SK-N-SH (cell line): ENCODE results near the gene IFIT1. TPM values are rescaled to one million over a fixed set of nuclear protein-coding genes. Genes with fewer than 3 reads are reported as not detected.
"Not testable (repeated sequence)": the region's sequence is repeated elsewhere in the genome, so short reads cannot be mapped to it uniquely, and the experiment has no call there.

Source experiments
- CTCF ChIA-PET: fragments of 300-600, 350-600 bp; formaldehyde crosslinking; extraction: SDS; loops from one replicate; lab custom pipeline; 2021; lab: Yijun Ruan, JAX
- POLR2A ChIA-PET: fragments of 350-600 bp; sonication (Branson Sonifier 250); formaldehyde crosslinking; extraction: SDS; loops from one replicate; lab custom pipeline; 2020; ENCODE audit warnings: antibody characterized with exemption, inconsistent platforms; lab: Yijun Ruan, JAX
- DNase-seq: peaks from one replicate; pipeline ENCODE4 v3.0.0; 2012
- H2AFZ ChIP-seq: fragments of 200-600 bp; sonication (generic); 2 replicates; pipeline ENCODE4 v1.8.1; 2016; ENCODE audit warnings: antibody characterized with exemption, mild to moderate bottlenecking, low read depth
- H3F3A ChIP-seq: fragments of 200-600 bp; sonication (generic); replicated peaks from 2 replicates; pipeline ENCODE3; 2016; ENCODE audit warnings: antibody characterized with exemption, mild to moderate bottlenecking; ENCODE audit not compliant: insufficient read depth
- H3K27ac ChIP-seq, 2 experiments: fragments of 200-500 bp in 1 of 2; fragments of 200-600 bp in 1 of 2; sonication (Bioruptor generic) in 1 of 2; sonication (generic), shearing (Covaris generic) in 1 of 2; 2 replicates each; pipeline versions ENCODE4 v1.5.1 to v1.6.1; 2014 to 2016; ENCODE audit warnings: low read depth in 2 of 2, inconsistent platforms in 1 of 2, low read length in 1 of 2, mild to moderate bottlenecking in 1 of 2, mixed read lengths in 1 of 2
- H3K27me3 ChIP-seq: fragments of 200-600 bp; sonication (generic), shearing (Covaris generic); 2 replicates; pipeline ENCODE4 v1.6.1; 2016; ENCODE audit warnings: mixed run types; ENCODE audit not compliant: insufficient read depth
- H3K36me3 ChIP-seq, 2 experiments: fragments of 200-500 bp in 1 of 2; fragments of 200-600 bp in 1 of 2; sonication (Bioruptor generic) in 1 of 2; sonication (generic) in 1 of 2; replicated peaks in 1 of 2; 2 replicates each; pipeline versions ENCODE3 to v1.5.1; 2014 to 2016; ENCODE audit warnings: low read length in 1 of 2, mild to moderate bottlenecking in 1 of 2; ENCODE audit not compliant: insufficient read depth in 2 of 2, control insufficient read depth in 1 of 2
- H3K4me1 ChIP-seq, 2 experiments: fragments of 200-500 bp in 1 of 2; fragments of 200-600 bp in 1 of 2; sonication (Bioruptor generic) in 1 of 2; sonication (generic), shearing (Covaris generic) in 1 of 2; 2 replicates each; pipeline versions ENCODE4 v1.5.1 to v1.6.1; 2014 to 2016; ENCODE audit warnings: low read depth in 1 of 2, low read length in 1 of 2, mixed run types in 1 of 2; ENCODE audit not compliant: insufficient read depth in 2 of 2, control insufficient read depth in 1 of 2
- H3K4me2 ChIP-seq: fragments of 200-600 bp; sonication (generic), shearing (Covaris generic); 2 replicates; pipeline ENCODE4 v1.6.1; 2017; ENCODE audit warnings: mixed run types
- H3K4me3 ChIP-seq, 2 experiments: fragments of 200-500 bp in 1 of 2; fragments of 200-600 bp in 1 of 2; sonication (Bioruptor generic) in 1 of 2; sonication (generic), shearing (Covaris generic) in 1 of 2; 2 replicates each; pipeline versions ENCODE4 v1.5.1 to v1.8.1; 2014 to 2016; ENCODE audit warnings: low read depth in 2 of 2, inconsistent platforms in 1 of 2, low read length in 1 of 2, mild to moderate bottlenecking in 1 of 2, mixed read lengths in 1 of 2, moderate library complexity in 1 of 2
- H3K79me2 ChIP-seq: fragments of 200-600 bp; sonication (generic); 2 replicates; pipeline ENCODE4 v1.8.1; 2017; ENCODE audit warnings: mild to moderate bottlenecking; ENCODE audit not compliant: insufficient read depth
- H3K9ac ChIP-seq: fragments of 200-600 bp; sonication (generic); 2 replicates; pipeline ENCODE4 v1.6.1; 2017; ENCODE audit warnings: mixed run types
- H3K9me2 ChIP-seq: fragments of 200-600 bp; sonication (generic); 2 replicates; pipeline ENCODE4 v1.6.1; 2017; ENCODE audit warnings: mixed run types
- H3K9me3 ChIP-seq: fragments of 200-600 bp; sonication (generic); 2 replicates; pipeline ENCODE4 v1.6.1; 2017; ENCODE audit warnings: mixed run types, mild to moderate bottlenecking, moderate library complexity
- H4K20me1 ChIP-seq: fragments of 200-600 bp; sonication (generic); 2 replicates; pipeline ENCODE4 v1.6.1; 2017; ENCODE audit warnings: mild to moderate bottlenecking, mixed run types; ENCODE audit not compliant: insufficient read depth
- ELF1 ChIP-seq: IDR thresholded peaks from 2 replicates; pipeline ENCODE4 v1.4.0; 2012
- EP300 ChIP-seq, 2 experiments: IDR thresholded peaks; 2 replicates each; pipeline versions ENCODE4 v1.4.0 to v1.6.1; 2012; ENCODE audit warnings: borderline replicate concordance in 1 of 2, low read depth in 1 of 2, low read length in 1 of 2
- EZH2phosphoT487 ChIP-seq: fragments of 200-600 bp; sonication (generic); IDR thresholded peaks from 2 replicates; pipeline ENCODE4 v1.6.1; 2017; ENCODE audit warnings: low read depth, mixed run types, mild to moderate bottlenecking, antibody characterized with exemption, moderate library complexity, borderline replicate concordance
- GABPA ChIP-seq: IDR thresholded peaks from 2 replicates; pipeline ENCODE4 v1.4.0; 2012; ENCODE audit warnings: low read depth, mild to moderate bottlenecking
- MEF2A ChIP-seq: IDR thresholded peaks from 2 replicates; pipeline ENCODE4 v1.4.0; 2012; ENCODE audit warnings: low read depth, borderline replicate concordance
- NFIC ChIP-seq: IDR thresholded peaks from 2 replicates; pipeline ENCODE4 v1.4.0; 2012; ENCODE audit warnings: borderline replicate concordance
- NRF1 ChIP-seq: IDR thresholded peaks from 2 replicates; pipeline ENCODE4 v1.6.1; 2012; ENCODE audit warnings: low read depth, mild to moderate bottlenecking, low read length
- POLR2AphosphoS5 ChIP-seq: IDR thresholded peaks from 2 replicates; pipeline ENCODE4 v1.6.1; 2012; ENCODE audit warnings: low read depth, low read length
- RAD21 ChIP-seq: IDR thresholded peaks from 2 replicates; pipeline ENCODE4 v1.6.1; 2012; ENCODE audit warnings: mild to moderate bottlenecking, low read length
- RCOR1 ChIP-seq: fragments of 150-350 bp; IDR thresholded peaks from 2 replicates; pipeline ENCODE4 v1.6.1; 2017; ENCODE audit warnings: antibody characterized with exemption, low read length
- WGBS: methylation state at CpG from one replicate; pipeline ENCODE4 v1.1.6; 2017; ENCODE audit warnings: low lambda C conversion rate; 5-methylcytosine and 5-hydroxymethylcytosine counted together
- polyA plus RNA-seq, 3 experiments: library from polyadenylated mRNA; depleted of rRNA; stranded (reverse); fragments of >200 nt; gene quantifications; 2 replicates each; pipeline ENCODE4 v1.2.3, GENCODE V29; 2012
- TF ChIP-seq, protein P1 (sequence below): IDR thresholded peaks from 2 replicates; pipeline ENCODE4 v1.4.0; 2012; ENCODE audit warnings: low read depth, borderline replicate concordance
- TF ChIP-seq, protein P2 (sequence below): IDR thresholded peaks from 2 replicates; pipeline ENCODE4 v1.4.0; 2012; ENCODE audit warnings: low read depth, borderline replicate concordance

Gene IFIT1
- polyA plus RNA-seq, 1 of the 3 experiments (the other 2 are of a cell fraction): 4.4 TPM

GRCh38 chr10:89390476-89391225 is 1.8 kb upstream of the IFIT1 start:
- Histone ChIP-seq H3K9ac (no peak overlapping the region), H3K9me3 (no peaks in the 10 kb centered on the region), H2AFZ (no peak overlapping the region), H4K20me1 (no peaks in the 10 kb centered on the region), H3K79me2 (no peaks in the 10 kb centered on the region), H3K36me3 (no peaks in the 10 kb centered on the region), H3K27me3 (no peaks in the 10 kb centered on the region), H3K4me1 (peaks cover 2 to 13% of the 10 kb centered on the region in 2 experiments; a peak in 2 of 4 replicates), H3K9me2 (no peaks in the 10 kb centered on the region), H3F3A (peaks cover 23% of the 10 kb centered on the region), H3K27ac (no peak overlapping the region), H3K4me2 (no peak overlapping the region), H3K4me3 (no peak overlapping the region)
- TF ChIP-seq GABPA (no peak), NFIC (no peak), POLR2AphosphoS5 (no peak), EP300 (IDR thresholded peaks at IDR 0.05; ENCODE audit: borderline replicate concordance in 1 of 2, low read depth in 1 of 2, low read length in 1 of 2) (no peak), NRF1 (no peak), MEF2A (no peak), RAD21 (no peak), RCOR1 (no peak), EZH2phosphoT487 (no peak), ELF1 (no peak)
- TF ChIP-seq, protein P1, sequence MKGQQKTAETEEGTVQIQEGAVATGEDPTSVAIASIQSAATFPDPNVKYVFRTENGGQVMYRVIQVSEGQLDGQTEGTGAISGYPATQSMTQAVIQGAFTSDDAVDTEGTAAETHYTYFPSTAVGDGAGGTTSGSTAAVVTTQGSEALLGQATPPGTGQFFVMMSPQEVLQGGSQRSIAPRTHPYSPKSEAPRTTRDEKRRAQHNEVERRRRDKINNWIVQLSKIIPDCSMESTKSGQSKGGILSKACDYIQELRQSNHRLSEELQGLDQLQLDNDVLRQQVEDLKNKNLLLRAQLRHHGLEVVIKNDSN: no peak
- TF ChIP-seq, protein P2, sequence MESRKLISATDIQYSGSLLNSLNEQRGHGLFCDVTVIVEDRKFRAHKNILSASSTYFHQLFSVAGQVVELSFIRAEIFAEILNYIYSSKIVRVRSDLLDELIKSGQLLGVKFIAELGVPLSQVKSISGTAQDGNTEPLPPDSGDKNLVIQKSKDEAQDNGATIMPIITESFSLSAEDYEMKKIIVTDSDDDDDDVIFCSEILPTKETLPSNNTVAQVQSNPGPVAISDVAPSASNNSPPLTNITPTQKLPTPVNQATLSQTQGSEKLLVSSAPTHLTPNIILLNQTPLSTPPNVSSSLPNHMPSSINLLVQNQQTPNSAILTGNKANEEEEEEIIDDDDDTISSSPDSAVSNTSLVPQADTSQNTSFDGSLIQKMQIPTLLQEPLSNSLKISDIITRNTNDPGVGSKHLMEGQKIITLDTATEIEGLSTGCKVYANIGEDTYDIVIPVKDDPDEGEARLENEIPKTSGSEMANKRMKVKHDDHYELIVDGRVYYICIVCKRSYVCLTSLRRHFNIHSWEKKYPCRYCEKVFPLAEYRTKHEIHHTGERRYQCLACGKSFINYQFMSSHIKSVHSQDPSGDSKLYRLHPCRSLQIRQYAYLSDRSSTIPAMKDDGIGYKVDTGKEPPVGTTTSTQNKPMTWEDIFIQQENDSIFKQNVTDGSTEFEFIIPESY: no peak
- WGBS: 94% methylated on average over 5 of the region's 5 CpGs
- DNase-seq: no peak
- ChIA-PET POLR2A (no interaction called here), CTCF (interaction anchor here (1.1 to 2.5 kb wide), 3 partner anchors 17 to 21 kb away, joined by 3 to 17 read pairs (median 15); no protein-coding TSS in a partner anchor)

DNA sequence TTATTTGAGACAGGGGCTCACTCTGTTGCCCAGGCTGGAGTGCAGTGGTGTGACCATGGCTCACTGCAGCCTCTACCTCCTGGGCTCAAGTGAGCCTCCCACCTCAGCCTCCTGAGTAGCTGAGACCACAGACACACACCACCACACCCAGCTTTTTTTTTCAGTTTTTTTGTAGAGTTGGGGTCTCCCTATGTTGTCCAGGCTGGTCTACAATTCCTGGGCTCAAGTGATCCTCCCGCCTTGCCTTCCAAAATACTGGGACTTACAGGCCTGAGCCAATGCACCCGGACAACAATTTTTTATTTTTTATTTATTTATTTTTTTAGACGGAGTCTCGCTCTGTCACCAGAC is 1.2 kb upstream of the IFIT1 start:
- WGBS: 99% methylated on average over 4 of the region's 4 CpGs
- CTCF ChIA-PET: interaction anchor here (1.1 kb wide), 1 partner anchor 22 kb away, joined by 3 read pairs; no protein-coding TSS in a partner anchor
- POLR2A ChIA-PET: not testable (repeated sequence)

More for the DNA sequence above, 1.2 kb upstream of the IFIT1 start:
- not testable (repeated sequence) for H3K9me3 ChIP-seq, H3K9me2 ChIP-seq, H3K4me3 ChIP-seq, H3K27me3 ChIP-seq, H2AFZ ChIP-seq, H4K20me1 ChIP-seq, H3K36me3 ChIP-seq, H3K9ac ChIP-seq, H3K27ac ChIP-seq, H3K4me2 ChIP-seq, DNase-seq, H3K79me2 ChIP-seq
- peaks cover 2 to 13% of the 10 kb centered on the region in 2 experiments; a peak in 2 of 4 replicates for H3K4me1 ChIP-seq
- H3F3A ChIP-seq: peaks cover 23% of the 10 kb centered on the region
